Colonic mucosa (tissue), 4 donors: ENCODE measurements around the gene ZSCAN10. TPM values are rescaled to one million over a fixed set of nuclear protein-coding genes. Genes with fewer than 3 reads are reported as not detected.
A peak's percentile ranks its signal among the peaks of the same experiment; 100 is the strongest.
"Not testable (repeated sequence)": the region's sequence is repeated elsewhere in the genome, so short reads cannot be mapped to it uniquely, and the experiment has no call there.

Experiments
- DNase-seq: peaks from one replicate; pipeline ENCODE4 v3.0.0-alpha.2; 2020
- H3K27ac ChIP-seq: fragments of 200-600 bp; one replicate; pipeline ENCODE4 v1.8.0; 2021
- H3K27me3 ChIP-seq: fragments of 200-600 bp; one replicate; pipeline ENCODE4 v1.8.0; 2021
- H3K36me3 ChIP-seq: fragments of 200-600 bp; one replicate; pipeline ENCODE4 v1.8.0; 2021
- H3K4me1 ChIP-seq: fragments of 200-600 bp; one replicate; pipeline ENCODE4 v1.8.0; 2021; ENCODE audit warnings: mild to moderate bottlenecking
- H3K4me3 ChIP-seq: fragments of 200-600 bp; one replicate; pipeline ENCODE4 v1.8.0; 2021
- H3K9ac ChIP-seq, 2 donors: one replicate each; pipeline ENCODE4 v1.7.0; 2013; ENCODE audit warnings: control low read depth in 2 of 2, low read depth in 2 of 2, low read length in 2 of 2
- H3K9me3 ChIP-seq: fragments of 200-600 bp; one replicate; pipeline ENCODE4 v1.8.0; 2021
- CTCF ChIP-seq: fragments of 200-600 bp; IDR thresholded peaks from one replicate; pipeline ENCODE4 v1.8.0; 2022; ENCODE audit warnings: antibody characterized with exemption, mild to moderate bottlenecking
- intact Hi-C: fragments of 100-400 bp; cut with DNase I; formaldehyde crosslinking; loops from one replicate; pipeline ENCODE4 v1.14.1; 2022
- total RNA-seq, 2 donors: library from RNA; stranded (reverse); fragmentation: NEBNext Ultra II Directional in 1 of 2; extraction: Animal tissue kit (Norgen Biotek cat#: 25700) in 1 of 2; gene quantifications; one replicate each; pipeline ENCODE4 v1.2.1, GENCODE V29; 2021
- donor health status: healthy.
- donor health status: DM: no; HTN: no; CAD: no.
- donor health status: DM: no; HTN: no; CAD: no.

The ZSCAN10 gene
- total RNA-seq, 2 donors from 2014 or later = 0.86 TPM; not detected in 1

GRCh38 chr16:3076577-3076976 lies 22.5 kb downstream of the ZSCAN10 start:
- no peak for TF ChIP-seq CTCF
- Histone ChIP-seq H3K27me3 (no peaks in the 10 kb centered on the region), H3K27ac (peak overlapping the region; percentile 47), H3K9me3 (no peaks in the 10 kb centered on the region), H3K4me1 (no peaks in the 10 kb centered on the region), H3K9ac (no peak overlapping the region), H3K36me3 (no peaks in the 10 kb centered on the region), H3K4me3 (no peak overlapping the region)
- DNase-seq = no peak
- intact Hi-C loops = no loop called here

- H3K4me1 ChIP-seq = not testable (repeated sequence)
Measured at GRCh38 chr16:3075946-3076345, 23.1 kb downstream of the ZSCAN10 start.

GRCh38 chr16:3075523-3075915 lies 23.6 kb downstream of the ZSCAN10 start:
- H3K9me3 ChIP-seq = no peaks in the 10 kb centered on the region
- no peak for TF ChIP-seq CTCF
- no peak overlapping the region for H3K4me3 ChIP-seq
- intact Hi-C loops = no loop called here
- no peaks in the 10 kb centered on the region for H3K4me1 ChIP-seq
- H3K36me3 ChIP-seq = no peaks in the 10 kb centered on the region
- no peak for DNase-seq
- no peak overlapping the region for H3K9ac ChIP-seq
- no peaks in the 10 kb centered on the region for H3K27me3 ChIP-seq
- H3K27ac ChIP-seq = peak overlapping the region; percentile 40

More at GRCh38 chr16:3075946-3076345, 23.1 kb downstream of the ZSCAN10 start:
- H3K36me3 ChIP-seq, H3K4me3 ChIP-seq, intact Hi-C loops, H3K27me3 ChIP-seq, H3K9me3 ChIP-seq, H3K9ac ChIP-seq, DNase-seq, H3K27ac ChIP-seq: not testable (repeated sequence)

- Histone ChIP-seq H3K4me3 (no peak overlapping the region), H3K9ac (no peak overlapping the region), H3K27ac (peak overlapping the region; percentile 40), H3K27me3 (no peaks in the 10 kb centered on the region), H3K4me1 (no peaks in the 10 kb centered on the region), H3K9me3 (no peaks in the 10 kb centered on the region), H3K36me3 (no peaks in the 10 kb centered on the region)
- TF ChIP-seq CTCF = no peak
- intact Hi-C loops = no loop called here
- peak; percentile 39 for DNase-seq
Measured at GRCh38 chr16:3074860-3075522, 24.1 kb downstream of the ZSCAN10 start.

- Histone ChIP-seq H3K9ac (no peak overlapping the region), H3K4me3 (no peak overlapping the region), H3K27me3 (no peaks in the 10 kb centered on the region), H3K4me1 (no peaks in the 10 kb centered on the region), H3K9me3 (no peaks in the 10 kb centered on the region), H3K36me3 (no peaks in the 10 kb centered on the region), H3K27ac (no peak overlapping the region)
- no peak for TF ChIP-seq CTCF
- DNase-seq = no peak
- intact Hi-C loops = no loop called here
Measured at GRCh38 chr16:3073448-3073847, 25.6 kb downstream of the ZSCAN10 start.

- H3K4me3 ChIP-seq, H3K27me3 ChIP-seq, DNase-seq, H3K36me3 ChIP-seq, intact Hi-C loops, H3K27ac ChIP-seq, H3K4me1 ChIP-seq, H3K9ac ChIP-seq, H3K9me3 ChIP-seq: not testable (repeated sequence)
Measured at GRCh38 chr16:3072576-3073263, 26.4 kb downstream of the ZSCAN10 start.

DNA sequence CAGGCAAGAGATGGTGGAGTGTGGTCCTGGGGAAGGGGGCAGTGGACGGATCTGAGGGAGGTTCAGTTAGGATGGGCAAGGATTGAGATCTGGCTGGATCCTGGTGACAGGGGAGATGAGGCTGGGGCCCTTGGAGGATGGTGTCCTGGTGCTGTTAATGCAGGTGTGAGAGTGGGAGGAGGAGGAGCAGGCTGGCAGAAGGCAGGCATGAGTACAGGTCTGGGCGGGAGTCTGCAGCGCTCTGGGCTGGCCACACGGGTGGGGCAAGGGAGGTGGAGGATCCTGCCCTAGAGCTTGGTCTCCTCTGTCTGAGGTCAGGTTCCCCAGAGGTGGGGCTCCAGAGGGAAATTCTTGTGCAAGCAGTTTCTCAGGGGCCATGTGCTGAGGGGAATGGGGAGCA lies 26.9 kb downstream of the ZSCAN10 start:
- H3K36me3 ChIP-seq, H3K27ac ChIP-seq, H3K4me3 ChIP-seq, H3K9ac ChIP-seq, intact Hi-C loops, H3K9me3 ChIP-seq, H3K4me1 ChIP-seq, H3K27me3 ChIP-seq, DNase-seq: not testable (repeated sequence)
